KMS-11 (cell line): Measurements from ENCODE around the gene SRPRB.

Experiments
- H2AFZ ChIP-seq: fragments of 200-600 bp; sonication (generic); 2 replicates; pipeline ENCODE4 v1.6.1; 2016; ENCODE audit warnings: antibody characterized with exemption, mixed run types, low read depth
- H3K27ac ChIP-seq: fragments of 200-600 bp; sonication (generic); 2 replicates; pipeline ENCODE4 v1.6.1; 2016; ENCODE audit warnings: mild to moderate bottlenecking, mixed run types
- H3K27me3 ChIP-seq: fragments of 200-600 bp; sonication (generic); 2 replicates; pipeline ENCODE4 v1.6.1; 2017; ENCODE audit warnings: mild to moderate bottlenecking, low read depth, mixed run types, moderate library complexity; ENCODE audit not compliant: insufficient read depth
- H3K36me3 ChIP-seq: fragments of 200-600 bp; sonication (generic); 2 replicates; pipeline ENCODE4 v1.6.1; 2017; ENCODE audit warnings: mild to moderate bottlenecking, mixed run types; ENCODE audit not compliant: insufficient read depth
- H3K4me1 ChIP-seq: fragments of 200-600 bp; sonication (generic); 2 replicates; pipeline ENCODE4 v1.6.1; 2016; ENCODE audit warnings: mild to moderate bottlenecking, low read depth, mixed run types; ENCODE audit not compliant: poor library complexity, severe bottlenecking
- H3K4me2 ChIP-seq: fragments of 200-600 bp; sonication (generic); 2 replicates; pipeline ENCODE4 v1.7.0; 2016; ENCODE audit warnings: mild to moderate bottlenecking, mixed run types
- H3K4me3 ChIP-seq: fragments of 200-600 bp; sonication (generic); IDR thresholded peaks from 2 replicates; pipeline ENCODE4 v1.6.1; 2017; ENCODE audit warnings: low read depth, low read length, mixed read lengths; ENCODE audit not compliant: insufficient read depth
- H3K79me2 ChIP-seq: fragments of 200-600 bp; sonication (generic); 2 replicates; pipeline ENCODE4 v1.6.1; 2016; ENCODE audit warnings: low read depth, mixed run types; ENCODE audit not compliant: insufficient read depth
- H3K9ac ChIP-seq: fragments of 200-600 bp; sonication (generic); 2 replicates; pipeline ENCODE4 v1.6.1; 2016; ENCODE audit warnings: mild to moderate bottlenecking, mixed run types
- H4K20me1 ChIP-seq: fragments of 200-600 bp; sonication (generic); 2 replicates; pipeline ENCODE4 v1.6.1; 2016; ENCODE audit warnings: mild to moderate bottlenecking, mixed run types; ENCODE audit not compliant: insufficient read depth
- TF ChIP-seq, protein P1 (sequence below): fragments of 200-600 bp; sonication (generic); conservative IDR thresholded peaks from 2 replicates; pipeline ENCODE4 v1.6.1; 2017; ENCODE audit warnings: low read depth, mild to moderate bottlenecking, antibody characterized with exemption, low read length, moderate library complexity, mixed read lengths

SRPRB gene

DNA sequence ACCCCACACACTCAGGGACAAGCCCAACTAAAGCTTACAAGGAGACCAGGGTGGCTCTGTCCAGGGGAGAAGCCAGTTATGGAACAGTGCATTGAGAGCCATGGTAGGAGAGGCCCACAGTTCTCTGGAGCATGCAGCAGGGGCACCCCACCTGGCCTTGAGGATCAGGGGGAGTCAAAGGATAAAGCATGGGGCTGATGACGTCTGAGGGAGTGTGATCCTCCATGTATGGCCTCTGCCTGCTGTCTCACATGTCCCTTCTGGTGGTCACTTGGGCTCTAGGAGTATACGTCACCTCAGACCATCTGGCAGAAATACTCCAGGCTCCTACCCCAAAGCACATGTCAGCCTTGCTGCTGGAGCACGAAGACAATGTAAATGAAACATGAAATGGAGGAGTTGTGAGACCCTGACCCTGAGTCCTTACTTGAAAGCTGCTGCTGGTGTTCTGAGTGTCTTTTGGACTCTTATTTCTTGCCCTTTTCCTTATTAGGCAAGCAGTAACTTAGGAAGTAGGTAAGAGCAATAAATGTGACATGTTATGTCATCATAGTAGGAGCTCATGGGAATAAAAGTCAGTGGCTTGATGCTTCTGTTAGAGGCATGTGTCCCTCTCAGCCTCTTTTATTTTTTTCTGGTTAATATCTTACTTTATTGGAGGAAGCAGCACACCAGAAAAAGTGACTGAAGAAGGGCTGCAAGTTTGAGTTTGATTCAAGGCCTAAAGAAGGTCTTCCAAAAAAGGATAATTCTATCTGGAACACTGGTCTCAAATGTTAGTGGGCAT lies 15.5 kb downstream of the SRPRB start:
- no peak overlapping the region for H3K9ac ChIP-seq
- TF ChIP-seq, protein P1, sequence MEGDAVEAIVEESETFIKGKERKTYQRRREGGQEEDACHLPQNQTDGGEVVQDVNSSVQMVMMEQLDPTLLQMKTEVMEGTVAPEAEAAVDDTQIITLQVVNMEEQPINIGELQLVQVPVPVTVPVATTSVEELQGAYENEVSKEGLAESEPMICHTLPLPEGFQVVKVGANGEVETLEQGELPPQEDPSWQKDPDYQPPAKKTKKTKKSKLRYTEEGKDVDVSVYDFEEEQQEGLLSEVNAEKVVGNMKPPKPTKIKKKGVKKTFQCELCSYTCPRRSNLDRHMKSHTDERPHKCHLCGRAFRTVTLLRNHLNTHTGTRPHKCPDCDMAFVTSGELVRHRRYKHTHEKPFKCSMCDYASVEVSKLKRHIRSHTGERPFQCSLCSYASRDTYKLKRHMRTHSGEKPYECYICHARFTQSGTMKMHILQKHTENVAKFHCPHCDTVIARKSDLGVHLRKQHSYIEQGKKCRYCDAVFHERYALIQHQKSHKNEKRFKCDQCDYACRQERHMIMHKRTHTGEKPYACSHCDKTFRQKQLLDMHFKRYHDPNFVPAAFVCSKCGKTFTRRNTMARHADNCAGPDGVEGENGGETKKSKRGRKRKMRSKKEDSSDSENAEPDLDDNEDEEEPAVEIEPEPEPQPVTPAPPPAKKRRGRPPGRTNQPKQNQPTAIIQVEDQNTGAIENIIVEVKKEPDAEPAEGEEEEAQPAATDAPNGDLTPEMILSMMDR: no peak
- no peak overlapping the region for H2AFZ ChIP-seq
- H3K27ac ChIP-seq: no peak overlapping the region
- no peaks in the 10 kb centered on the region for H3K79me2 ChIP-seq
- peaks cover 18% of the 10 kb centered on the region; the same call in 1 of the 2 replicates for H3K36me3 ChIP-seq
- H3K4me1 ChIP-seq: peaks cover 9% of the 10 kb centered on the region
- H3K4me3 ChIP-seq: no peak overlapping the region
- no peaks in the 10 kb centered on the region for H4K20me1 ChIP-seq
- no peak overlapping the region for H3K4me2 ChIP-seq
- no peaks in the 10 kb centered on the region for H3K27me3 ChIP-seq

DNA sequence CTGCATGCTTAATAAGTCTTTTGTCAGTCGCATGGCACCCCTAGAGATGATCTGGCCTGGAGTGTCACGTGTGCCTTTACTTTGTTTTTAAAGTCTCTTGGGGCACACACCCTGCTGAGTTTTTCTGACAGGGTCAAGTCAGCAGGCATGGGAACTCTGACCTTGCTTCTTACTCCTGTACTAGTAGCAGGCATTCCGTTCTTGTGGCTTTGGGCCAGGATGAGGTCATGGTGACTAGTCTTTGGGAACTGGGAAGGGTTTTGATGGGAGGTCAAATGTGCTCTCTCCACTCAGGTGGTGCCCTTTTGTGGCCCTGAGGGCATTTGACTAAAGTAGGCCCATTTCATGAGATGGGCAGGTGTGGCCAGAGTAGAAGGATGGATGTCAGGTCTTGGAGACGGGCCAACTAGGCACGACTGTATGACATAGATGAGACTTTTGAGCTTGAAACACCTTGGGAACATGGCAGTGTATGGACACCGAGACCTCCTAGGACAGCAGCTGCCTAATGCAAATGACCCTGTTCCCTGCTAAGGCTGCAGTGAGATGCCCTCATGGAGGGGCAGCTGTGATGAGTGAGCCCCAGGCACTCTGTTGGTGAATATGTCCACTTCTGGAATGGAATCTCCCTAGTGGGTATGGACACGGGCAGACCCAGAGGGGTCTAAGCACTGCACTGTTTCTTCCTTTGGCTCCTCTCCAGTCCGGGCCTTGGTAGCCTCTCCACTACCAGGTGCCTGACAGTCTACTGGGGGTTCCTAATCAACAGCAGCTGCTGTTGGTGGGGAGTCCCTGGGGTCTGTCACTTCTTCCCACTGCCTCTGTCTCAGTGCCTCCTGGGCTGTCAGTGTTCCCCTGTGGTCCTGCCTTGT lies 16.4 kb downstream of the SRPRB start:
- no peaks in the 10 kb centered on the region for H3K27me3 ChIP-seq
- H3K36me3 ChIP-seq: peaks cover 18% of the 10 kb centered on the region; the same call in 1 of the 2 replicates
- TF ChIP-seq, protein P1: peak; percentile 79
- no peaks in the 10 kb centered on the region for H4K20me1 ChIP-seq
- H2AFZ ChIP-seq: no peak overlapping the region
- no peak overlapping the region for H3K4me2 ChIP-seq
- no peaks in the 10 kb centered on the region for H3K79me2 ChIP-seq
- no peak overlapping the region for H3K4me3 ChIP-seq
- H3K9ac ChIP-seq: no peak overlapping the region
- H3K27ac ChIP-seq: no peak overlapping the region
- H3K4me1 ChIP-seq: peaks cover 9% of the 10 kb centered on the region

DNA sequence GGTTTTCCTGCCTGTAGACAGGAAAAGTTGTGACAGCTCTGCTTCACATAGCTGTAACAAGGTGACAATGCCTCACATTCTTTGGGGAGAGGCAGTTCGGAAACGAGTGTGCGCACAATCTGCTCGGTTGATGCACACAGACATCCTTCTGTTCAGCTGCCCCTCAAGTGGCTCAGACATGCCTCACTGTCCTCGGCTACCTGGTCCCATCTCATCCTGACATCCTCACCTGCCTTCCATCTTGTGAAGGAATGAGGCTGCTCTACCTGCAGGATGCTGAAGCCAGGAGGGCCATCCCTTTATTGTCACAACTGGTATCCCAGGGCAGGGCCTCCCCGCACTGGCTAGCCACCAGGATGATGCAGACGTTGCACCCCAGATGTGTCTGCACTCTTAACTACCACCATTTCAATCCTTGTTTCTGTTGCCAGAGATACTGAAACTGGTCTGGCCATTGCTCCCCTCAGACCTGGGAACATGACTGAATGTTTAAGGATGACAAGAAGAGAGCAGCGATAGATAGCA lies 19.4 kb downstream of the SRPRB start:
- H3K4me2 ChIP-seq: no peak overlapping the region
- no peak overlapping the region for H2AFZ ChIP-seq
- H3K4me1 ChIP-seq: no peaks in the 10 kb centered on the region
- H4K20me1 ChIP-seq: no peaks in the 10 kb centered on the region
- no peak overlapping the region for H3K9ac ChIP-seq
- TF ChIP-seq, protein P1: no peak
- H3K27ac ChIP-seq: no peak overlapping the region
- peaks cover 16% of the 10 kb centered on the region; the same call in 1 of the 2 replicates for H3K36me3 ChIP-seq
- no peaks in the 10 kb centered on the region for H3K79me2 ChIP-seq
- no peaks in the 10 kb centered on the region for H3K27me3 ChIP-seq
- H3K4me3 ChIP-seq: no peak overlapping the region

DNA sequence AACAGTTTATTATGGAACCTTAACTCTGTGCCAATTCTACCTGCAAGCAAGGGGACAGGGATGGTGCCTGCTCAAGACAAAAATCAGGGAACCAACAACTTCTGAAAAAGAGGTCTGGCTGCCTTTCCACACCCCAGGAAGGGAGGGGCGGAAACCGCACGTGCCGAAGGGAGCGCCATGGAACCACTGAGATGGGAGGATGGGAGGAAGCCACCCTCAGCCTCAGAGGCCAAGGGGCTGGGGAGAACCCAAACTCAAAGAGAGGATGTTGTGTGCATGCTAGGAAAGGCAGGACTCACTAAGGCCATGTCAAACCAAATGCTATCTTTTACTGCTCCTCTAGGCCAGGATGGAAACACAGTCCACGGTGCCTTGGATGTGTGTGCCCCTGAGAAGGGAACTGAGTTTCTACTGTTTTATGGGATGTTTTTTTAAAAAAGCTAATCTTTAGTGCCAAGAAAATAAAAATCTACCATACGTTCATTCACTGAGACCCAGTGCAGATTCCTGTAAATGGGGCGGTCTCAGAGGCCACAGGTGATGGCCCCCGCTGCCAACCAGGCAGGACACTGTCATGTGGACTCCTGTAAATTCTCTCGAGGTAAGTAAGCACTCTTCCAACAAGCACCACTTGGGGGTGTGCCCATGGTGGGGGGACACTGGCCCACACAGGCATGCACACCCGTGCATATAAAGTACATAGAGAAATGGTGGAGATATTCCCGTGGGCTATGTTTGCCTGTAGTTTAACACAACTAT lies 20.5 kb downstream of the SRPRB start:
- TF ChIP-seq, protein P1: no peak
- no peaks in the 10 kb centered on the region for H3K27me3 ChIP-seq
- H3K79me2 ChIP-seq: no peaks in the 10 kb centered on the region
- H3K4me1 ChIP-seq: no peaks in the 10 kb centered on the region
- H3K4me3 ChIP-seq: no peak overlapping the region
- no peak overlapping the region for H2AFZ ChIP-seq
- peaks cover 6% of the 10 kb centered on the region; the same call in 1 of the 2 replicates for H3K36me3 ChIP-seq
- H3K27ac ChIP-seq: no peak overlapping the region
- H3K9ac ChIP-seq: no peak overlapping the region
- no peaks in the 10 kb centered on the region for H4K20me1 ChIP-seq
- no peak overlapping the region for H3K4me2 ChIP-seq
